Esophagus muscularis mucosa (tissue), 4 donors: ENCODE results near the gene RFX3.

ENCODE experiments used
- CTCF ChIP-seq, 3 experiments: fragments of 200-600 bp in 2 of 3; fragments of 450-650 bp in 1 of 3; sonication (generic) in 2 of 3; IDR thresholded peaks; one replicate each; pipeline ENCODE4 v1.5.1; 2017 to 2019; ENCODE audit warnings: antibody characterized with exemption in 3 of 3, mild to moderate bottlenecking in 2 of 3, moderate library complexity in 1 of 3
- EP300 ChIP-seq: sonication (generic); formaldehyde crosslinking; IDR thresholded peaks from one replicate; pipeline ENCODE4 v1.6.1; 2017; ENCODE audit warnings: antibody characterized with exemption
- POLR2A ChIP-seq: fragments of 450-650 bp; IDR thresholded peaks from one replicate; pipeline ENCODE4 v1.6.1; 2017; ENCODE audit warnings: antibody characterized with exemption, moderate library complexity, mild to moderate bottlenecking, low read depth
- POLR2AphosphoS5 ChIP-seq, 2 donors: sonication (generic); formaldehyde crosslinking; IDR thresholded peaks; one replicate each; pipeline ENCODE4 v1.6.1; 2017; ENCODE audit warnings: antibody characterized with exemption in 2 of 2

GRCh38 chr9:3173374-3173773, 352.4 kb downstream of the RFX3 start:
- TF ChIP-seq CTCF (IDR thresholded peaks at IDR 0.05): no peak
- no peak for TF ChIP-seq POLR2A
- no peak for TF ChIP-seq POLR2AphosphoS5 (IDR thresholded peaks at IDR 0.05)
- TF ChIP-seq EP300: no peak
